NCI-H82 (cell line): ENCODE data around the gene TMEM54.

Source experiments
- DNase-seq: peaks from one replicate; lab custom pipeline; 2025; lab: John Stamatoyannopoulos, UW

The TMEM54 gene

GRCh38 chr1:32864375-32865019 is 36.7 kb downstream of the TMEM54 start:
- DNase-seq, result no peak

GRCh38 chr1:32863881-32864245 is 37.3 kb downstream of the TMEM54 start:
- no peak for DNase-seq

- no peak for DNase-seq
These were observed 37.8 kb downstream of the TMEM54 start for GRCh38 chr1:32863218-32863880.

- DNase-seq, result no peak
These were observed 39.1 kb downstream of the TMEM54 start for GRCh38 chr1:32861904-32862695.

- DNase-seq, result no peak
These were observed 40.6 kb downstream of the TMEM54 start for GRCh38 chr1:32860566-32860965.

- DNase-seq, result no peak
These were observed 41.3 kb downstream of the TMEM54 start for GRCh38 chr1:32859915-32860314.

- no peak for DNase-seq
These were observed 42.4 kb downstream of the TMEM54 start for GRCh38 chr1:32858791-32859190.

DNA sequence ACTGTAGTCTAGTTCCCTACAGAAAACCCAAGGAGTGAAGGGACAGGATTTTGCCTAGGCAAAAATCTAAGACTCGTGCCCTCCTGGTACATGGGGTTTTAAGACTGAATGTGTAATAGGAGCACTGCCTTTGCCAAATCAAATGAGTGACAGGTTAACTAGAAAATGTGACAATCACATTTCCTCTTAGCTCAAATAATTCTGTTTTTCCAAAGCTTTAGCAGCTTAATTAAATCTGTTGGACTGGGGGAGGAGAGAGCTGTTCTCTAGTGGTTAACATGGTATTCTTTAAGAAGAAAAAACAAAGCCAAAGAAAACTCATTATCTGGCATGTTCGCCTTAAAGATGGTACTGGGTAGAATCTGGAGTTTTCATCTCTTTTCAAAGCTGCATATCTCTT is 43.1 kb downstream of the TMEM54 start:
- DNase-seq, result no peak

DNA sequence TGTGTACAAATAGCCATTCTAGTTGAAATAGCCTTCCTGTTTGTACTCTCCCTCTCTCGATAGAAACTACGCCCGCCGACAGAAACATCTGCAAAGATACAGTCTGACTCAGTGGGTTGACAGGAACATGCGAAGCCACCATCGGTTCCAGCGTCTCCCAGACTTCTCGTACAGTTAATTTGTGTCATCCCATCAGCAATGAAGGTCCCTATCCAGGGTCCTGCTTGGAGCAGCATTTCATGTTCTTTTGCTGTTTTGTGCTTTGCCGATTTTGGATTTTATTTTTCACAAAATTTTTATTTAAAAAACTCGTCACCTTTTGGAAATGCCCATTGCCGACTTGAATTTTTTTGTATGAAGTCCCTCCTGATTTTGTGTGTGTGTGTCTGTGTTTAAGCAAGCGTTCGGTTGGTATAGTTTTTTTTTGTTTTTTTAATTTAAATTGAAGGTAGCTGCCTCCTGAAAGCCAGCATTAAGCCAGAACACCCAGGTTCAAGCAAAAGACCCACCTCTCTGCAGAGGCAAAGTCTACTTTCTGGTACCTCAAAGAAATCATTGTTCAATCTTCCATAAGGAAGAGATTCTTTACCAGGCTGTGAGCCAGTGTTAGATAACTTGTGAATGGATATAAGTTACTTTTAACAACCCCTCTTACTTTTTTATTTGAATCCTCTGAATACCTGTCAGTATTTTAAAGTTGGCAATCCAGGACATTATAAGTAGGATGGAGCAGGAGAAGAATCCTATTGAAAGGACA is 45.1 kb downstream of the TMEM54 start:
- no peak for DNase-seq

GRCh38 chr1:32848354-32849063 is 52.7 kb downstream of the TMEM54 start:
- DNase-seq, result peak; percentile 64
